GM12801 (cell line): Measurements from ENCODE around the gene PURB.

Experiments
- TF ChIP-seq, protein P1 (sequence below): IDR thresholded peaks from one replicate; pipeline ENCODE4 v1.5.1; 2011; ENCODE audit warnings: control low read depth; ENCODE audit not compliant: insufficient read length; ENCODE audit errors: extremely low read depth

Gene PURB

DNA sequence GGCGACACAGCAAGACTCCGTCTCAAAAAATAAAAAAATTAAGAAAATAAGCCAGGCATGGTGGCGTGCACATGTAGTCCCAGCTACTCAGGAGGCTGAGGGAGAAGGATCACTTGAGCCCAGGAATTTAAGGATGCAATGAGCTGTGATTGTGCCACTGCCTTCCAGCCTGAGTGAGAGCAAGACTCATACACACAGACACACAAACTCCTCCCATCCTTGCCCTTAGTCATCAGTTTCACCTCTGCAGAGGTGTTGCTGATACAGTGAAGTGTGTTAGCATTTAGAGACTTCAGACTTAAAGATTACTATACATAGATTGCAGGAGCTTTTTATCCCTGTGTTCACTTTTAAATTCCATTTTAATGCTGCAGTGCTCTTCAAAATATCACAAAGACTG lies 31.9 kb downstream of the PURB start:
- TF ChIP-seq, protein P1, sequence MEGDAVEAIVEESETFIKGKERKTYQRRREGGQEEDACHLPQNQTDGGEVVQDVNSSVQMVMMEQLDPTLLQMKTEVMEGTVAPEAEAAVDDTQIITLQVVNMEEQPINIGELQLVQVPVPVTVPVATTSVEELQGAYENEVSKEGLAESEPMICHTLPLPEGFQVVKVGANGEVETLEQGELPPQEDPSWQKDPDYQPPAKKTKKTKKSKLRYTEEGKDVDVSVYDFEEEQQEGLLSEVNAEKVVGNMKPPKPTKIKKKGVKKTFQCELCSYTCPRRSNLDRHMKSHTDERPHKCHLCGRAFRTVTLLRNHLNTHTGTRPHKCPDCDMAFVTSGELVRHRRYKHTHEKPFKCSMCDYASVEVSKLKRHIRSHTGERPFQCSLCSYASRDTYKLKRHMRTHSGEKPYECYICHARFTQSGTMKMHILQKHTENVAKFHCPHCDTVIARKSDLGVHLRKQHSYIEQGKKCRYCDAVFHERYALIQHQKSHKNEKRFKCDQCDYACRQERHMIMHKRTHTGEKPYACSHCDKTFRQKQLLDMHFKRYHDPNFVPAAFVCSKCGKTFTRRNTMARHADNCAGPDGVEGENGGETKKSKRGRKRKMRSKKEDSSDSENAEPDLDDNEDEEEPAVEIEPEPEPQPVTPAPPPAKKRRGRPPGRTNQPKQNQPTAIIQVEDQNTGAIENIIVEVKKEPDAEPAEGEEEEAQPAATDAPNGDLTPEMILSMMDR = no peak

DNA sequence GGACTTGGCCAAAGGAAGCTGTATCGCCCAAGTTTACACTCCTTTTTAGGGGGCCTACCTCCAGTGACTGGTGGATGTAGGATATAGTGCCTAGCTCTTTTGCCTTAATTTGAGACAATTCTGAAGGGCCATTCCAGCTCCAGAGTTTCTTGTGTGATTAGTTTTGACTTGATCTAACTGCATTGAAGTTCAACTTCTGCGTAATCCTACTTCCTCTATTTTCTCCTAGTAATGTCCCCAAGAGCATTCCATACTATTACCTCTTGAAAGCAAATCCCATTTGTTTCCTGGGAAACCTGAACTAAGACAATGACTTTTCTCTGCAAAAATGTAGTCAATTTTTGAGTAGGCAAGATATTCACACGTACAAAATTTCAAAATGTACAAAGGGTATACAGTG lies 32.7 kb downstream of the PURB start:
- TF ChIP-seq, protein P1 = no peak

DNA sequence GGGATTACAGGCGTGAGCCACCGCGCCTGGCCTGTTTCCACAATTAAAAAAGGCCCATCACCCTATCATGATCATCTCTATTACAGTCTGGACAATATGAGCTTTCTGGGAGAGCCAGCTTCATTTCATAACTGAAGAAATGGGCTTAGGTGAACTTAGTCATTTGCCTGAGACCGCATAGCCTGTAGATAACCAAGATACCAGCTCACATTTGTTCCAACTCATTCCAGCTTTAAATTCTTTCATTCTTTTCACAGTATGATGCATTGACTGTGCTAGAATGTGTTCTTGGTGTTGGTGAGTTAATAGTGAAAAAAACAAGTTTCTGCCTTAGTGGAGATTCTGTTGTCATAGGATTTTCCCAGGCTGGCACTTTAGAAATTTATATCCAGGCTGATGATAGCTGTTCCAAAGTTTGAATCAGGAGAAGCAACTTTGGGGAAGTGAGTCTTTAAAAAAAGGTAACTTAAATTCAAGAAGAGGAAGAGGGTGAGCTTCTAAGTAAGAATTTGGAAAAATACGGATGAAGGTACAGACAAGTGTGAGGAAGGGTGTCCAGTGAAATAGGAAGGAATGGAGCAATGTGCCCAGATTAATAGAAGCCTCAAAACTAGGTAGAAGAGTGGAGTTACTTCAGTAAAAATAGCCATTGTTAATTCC lies 35.3 kb downstream of the PURB start:
- TF ChIP-seq, protein P1 = no peak

DNA sequence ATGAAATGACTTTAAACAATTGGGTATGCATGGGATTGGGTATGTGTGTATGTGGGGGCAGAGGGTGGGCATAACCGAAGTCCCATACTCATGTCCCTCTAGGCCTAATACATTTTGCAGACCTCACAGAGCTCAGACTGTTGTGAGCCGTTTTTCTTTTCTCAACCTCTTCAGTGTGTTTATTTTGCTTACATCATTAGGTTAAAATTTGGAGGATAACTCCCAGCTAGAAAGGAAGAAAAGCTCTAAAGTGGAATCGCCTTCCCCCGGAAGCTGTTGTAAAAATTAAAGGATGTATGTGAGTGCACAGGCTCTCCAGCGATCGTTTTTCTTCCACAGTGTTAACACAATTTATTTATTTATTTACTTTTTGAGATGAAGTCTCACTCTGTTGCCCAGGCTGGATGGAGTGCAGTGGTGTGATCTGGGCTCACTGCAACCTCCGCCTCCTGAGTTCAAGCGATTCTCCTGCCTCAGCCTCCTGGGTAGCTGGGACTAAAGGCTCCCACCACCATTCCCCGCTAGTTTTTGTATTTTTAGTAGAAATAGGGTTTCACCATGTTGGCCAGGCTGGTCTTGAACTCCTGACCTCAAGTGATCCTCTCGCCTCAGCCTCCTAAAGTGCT lies 36.0 kb downstream of the PURB start:
- TF ChIP-seq, protein P1 = no peak

DNA sequence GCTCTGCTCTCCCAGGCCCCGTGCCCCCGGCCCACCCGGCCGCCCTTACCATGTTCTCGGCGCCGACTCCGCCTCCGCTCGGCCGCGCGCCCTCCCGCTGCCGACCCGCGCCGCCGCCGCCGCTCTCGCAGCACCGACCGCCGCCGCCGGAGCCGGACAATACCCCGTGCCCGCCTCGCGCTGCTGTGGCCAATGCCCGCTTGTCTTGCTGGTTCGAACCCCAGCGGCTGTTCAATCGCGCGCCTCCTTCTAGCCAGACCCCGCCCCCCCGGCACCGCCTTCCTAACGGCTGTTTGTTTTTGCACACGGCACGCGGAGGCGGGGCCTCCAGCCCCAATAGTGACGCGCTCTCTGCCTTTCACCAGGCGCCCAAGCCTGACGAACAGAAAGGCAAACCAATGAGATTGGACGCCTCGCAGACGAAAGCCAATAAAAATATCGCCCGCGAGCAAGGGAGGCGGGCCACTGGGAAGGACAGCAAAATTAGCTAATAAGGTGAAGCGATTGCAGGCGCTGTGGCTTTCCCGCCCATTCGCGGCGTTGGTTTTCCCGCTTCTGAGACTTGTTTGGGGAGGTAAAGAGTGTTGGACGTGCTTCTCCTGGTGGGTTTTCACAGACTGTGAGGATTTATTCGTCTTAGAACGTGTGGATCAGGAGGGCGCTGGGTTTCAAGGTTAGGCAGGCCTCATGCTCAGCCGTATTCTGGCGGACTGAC lies 37.3 kb downstream of the PURB start, which contains the start of gene H2AZ2:
Gene H2AZ2 (minus strand): TSS at position 168 of the 715 bp plus-strand sequence. CDS start 116 bp downstream, at position 52.
- TF ChIP-seq, protein P1 = no peak

DNA sequence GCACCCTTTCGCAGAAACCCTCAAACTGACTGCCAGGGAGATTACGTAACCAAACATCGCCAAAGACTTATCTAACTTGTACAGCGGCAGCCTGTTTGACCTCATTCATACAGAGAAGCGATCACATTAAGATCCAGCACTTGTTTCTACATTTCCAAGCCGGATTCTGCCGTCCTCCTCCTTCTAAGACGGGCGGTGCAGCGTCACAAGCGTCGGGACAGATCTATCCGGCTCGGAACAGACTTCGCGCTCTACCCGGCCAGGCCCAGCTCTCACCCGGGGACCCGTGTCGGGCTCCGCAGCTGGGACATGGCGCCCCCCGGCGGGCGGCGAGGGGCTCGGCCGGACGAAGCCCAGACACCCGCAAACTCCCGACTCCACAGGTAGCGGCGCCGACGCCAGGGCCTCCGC lies 37.8 kb downstream of the PURB start:
- TF ChIP-seq, protein P1 = no peak

DNA sequence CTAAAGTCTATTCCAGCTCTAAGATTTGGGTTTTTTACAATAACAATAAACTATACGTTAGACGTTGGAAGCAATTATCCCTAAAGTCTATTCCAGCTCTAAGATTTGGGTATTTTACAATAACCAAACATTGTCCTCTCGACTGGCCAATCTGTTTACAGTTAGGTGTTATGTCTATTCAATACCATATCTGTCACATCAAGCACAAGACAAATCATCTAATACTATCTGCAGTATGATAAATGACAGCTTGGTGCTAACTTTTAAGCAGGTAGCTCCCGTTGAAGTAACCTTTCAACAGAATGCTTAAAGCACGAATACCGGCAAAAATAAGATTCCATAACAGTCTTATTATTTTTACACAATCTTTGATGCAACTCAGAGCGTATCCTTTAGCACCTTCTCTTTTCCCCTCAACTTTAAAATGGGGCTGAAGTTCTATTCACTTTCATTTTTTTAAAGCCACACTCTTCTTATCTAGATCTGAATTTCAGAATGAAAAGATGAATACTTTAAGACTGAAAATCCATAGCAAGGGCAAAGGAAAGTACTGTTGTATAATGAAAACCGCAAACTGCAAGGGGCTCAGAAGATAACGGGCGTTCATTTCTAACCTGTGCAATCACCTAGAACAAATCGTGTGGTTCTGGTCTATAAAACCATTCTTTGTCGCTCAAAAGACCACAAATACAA lies 38.4 kb downstream of the PURB start:
- TF ChIP-seq, protein P1 = no peak
